Measurements from ENCODE around the gene HMMR.

DNA sequence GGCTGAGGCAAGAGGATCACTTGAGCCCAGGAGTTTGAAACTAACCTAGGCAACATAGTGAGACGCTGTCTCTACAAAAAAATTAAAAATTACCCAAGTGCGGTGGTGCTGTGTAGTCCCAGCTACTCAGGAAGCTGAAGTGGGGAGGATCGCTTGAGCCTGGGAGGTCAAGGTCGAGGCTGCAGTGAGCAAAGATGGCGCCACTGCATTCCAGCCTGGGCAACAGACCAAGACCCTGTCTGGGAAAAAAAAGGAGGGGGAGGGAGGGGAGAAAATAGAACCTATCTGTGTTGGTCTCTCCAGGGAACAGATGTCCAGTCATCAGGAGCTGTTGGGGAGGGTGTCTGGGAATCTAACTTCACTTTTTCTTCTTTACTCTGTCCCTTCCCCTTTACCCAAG lies 69.3 kb downstream of the HMMR start:
- TF ChIP-seq, protein P1, sequence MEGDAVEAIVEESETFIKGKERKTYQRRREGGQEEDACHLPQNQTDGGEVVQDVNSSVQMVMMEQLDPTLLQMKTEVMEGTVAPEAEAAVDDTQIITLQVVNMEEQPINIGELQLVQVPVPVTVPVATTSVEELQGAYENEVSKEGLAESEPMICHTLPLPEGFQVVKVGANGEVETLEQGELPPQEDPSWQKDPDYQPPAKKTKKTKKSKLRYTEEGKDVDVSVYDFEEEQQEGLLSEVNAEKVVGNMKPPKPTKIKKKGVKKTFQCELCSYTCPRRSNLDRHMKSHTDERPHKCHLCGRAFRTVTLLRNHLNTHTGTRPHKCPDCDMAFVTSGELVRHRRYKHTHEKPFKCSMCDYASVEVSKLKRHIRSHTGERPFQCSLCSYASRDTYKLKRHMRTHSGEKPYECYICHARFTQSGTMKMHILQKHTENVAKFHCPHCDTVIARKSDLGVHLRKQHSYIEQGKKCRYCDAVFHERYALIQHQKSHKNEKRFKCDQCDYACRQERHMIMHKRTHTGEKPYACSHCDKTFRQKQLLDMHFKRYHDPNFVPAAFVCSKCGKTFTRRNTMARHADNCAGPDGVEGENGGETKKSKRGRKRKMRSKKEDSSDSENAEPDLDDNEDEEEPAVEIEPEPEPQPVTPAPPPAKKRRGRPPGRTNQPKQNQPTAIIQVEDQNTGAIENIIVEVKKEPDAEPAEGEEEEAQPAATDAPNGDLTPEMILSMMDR (IDR thresholded peaks at IDR 0.05; ENCODE audit: low read length): no peak
- no peak for TF ChIP-seq EZH2 (optimal IDR thresholded peaks at IDR 0.05; ENCODE audit: low read depth, low read length)
- TF ChIP-seq EZH2phosphoT487 (IDR thresholded peaks at IDR 0.05; ENCODE audit: low read length): no peak
